Ovary (tissue), 3 donors: Measurements from ENCODE around the gene TNS3.

Experiments used
- EP300 ChIP-seq: sonication (generic); formaldehyde crosslinking; IDR thresholded peaks from one replicate; pipeline ENCODE4 v1.6.1; 2017; ENCODE audit warnings: antibody characterized with exemption
- POLR2A ChIP-seq: fragments of 450-650 bp; IDR thresholded peaks from one replicate; pipeline ENCODE4 v1.6.1; 2017; ENCODE audit warnings: antibody characterized with exemption, mild to moderate bottlenecking, moderate library complexity
- TF ChIP-seq, protein P1 (sequence below), 3 donors: fragments of 450-650 bp in 2 of 3; fragments of 200-600 bp in 1 of 3; IDR thresholded peaks; one replicate each; pipeline versions ENCODE4 v1.5.1 to v1.8.0; 2016 to 2022; ENCODE audit warnings: antibody characterized with exemption in 3 of 3, mild to moderate bottlenecking in 1 of 3
- donor health status: DM: no; HTN: no; CAD: no.

DNA sequence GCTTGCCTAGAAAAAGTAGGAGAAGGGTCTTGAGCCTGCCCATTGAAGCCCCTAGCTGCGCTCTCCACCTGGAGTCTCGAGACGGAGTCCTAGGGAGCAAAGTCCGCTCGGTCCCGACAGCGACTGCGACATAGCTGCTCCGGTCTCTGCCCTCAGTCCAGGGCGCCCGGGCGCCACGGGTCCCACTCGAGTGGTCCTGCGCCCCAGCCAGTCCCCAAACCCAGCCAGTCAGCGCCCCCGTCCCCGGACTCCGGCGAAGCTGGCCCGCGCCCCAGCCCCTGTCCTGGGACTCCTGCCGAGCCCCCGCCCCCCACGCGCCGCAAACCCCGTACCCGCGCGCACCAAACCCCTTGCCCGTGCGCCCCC is 490 bp downstream of the TNS3 start:
- TF ChIP-seq, protein P1, sequence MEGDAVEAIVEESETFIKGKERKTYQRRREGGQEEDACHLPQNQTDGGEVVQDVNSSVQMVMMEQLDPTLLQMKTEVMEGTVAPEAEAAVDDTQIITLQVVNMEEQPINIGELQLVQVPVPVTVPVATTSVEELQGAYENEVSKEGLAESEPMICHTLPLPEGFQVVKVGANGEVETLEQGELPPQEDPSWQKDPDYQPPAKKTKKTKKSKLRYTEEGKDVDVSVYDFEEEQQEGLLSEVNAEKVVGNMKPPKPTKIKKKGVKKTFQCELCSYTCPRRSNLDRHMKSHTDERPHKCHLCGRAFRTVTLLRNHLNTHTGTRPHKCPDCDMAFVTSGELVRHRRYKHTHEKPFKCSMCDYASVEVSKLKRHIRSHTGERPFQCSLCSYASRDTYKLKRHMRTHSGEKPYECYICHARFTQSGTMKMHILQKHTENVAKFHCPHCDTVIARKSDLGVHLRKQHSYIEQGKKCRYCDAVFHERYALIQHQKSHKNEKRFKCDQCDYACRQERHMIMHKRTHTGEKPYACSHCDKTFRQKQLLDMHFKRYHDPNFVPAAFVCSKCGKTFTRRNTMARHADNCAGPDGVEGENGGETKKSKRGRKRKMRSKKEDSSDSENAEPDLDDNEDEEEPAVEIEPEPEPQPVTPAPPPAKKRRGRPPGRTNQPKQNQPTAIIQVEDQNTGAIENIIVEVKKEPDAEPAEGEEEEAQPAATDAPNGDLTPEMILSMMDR (IDR thresholded peaks at IDR 0.05) = no peak
- TF ChIP-seq EP300 (no peak), POLR2A (no peak)
